SIG-M5 (cell line): Measurements from ENCODE around the gene MSH3.
"Not testable (repeated sequence)": the region's sequence is repeated elsewhere in the genome, so short reads cannot be mapped to it uniquely, and the experiment has no call there.

Experiments
- DNase-seq: peaks from one replicate; lab custom pipeline; 2025; lab: John Stamatoyannopoulos, UW

The MSH3 gene

GRCh38 chr5:80706835-80707447 is 52.5 kb downstream of the MSH3 start:
- no peak for DNase-seq

DNA sequence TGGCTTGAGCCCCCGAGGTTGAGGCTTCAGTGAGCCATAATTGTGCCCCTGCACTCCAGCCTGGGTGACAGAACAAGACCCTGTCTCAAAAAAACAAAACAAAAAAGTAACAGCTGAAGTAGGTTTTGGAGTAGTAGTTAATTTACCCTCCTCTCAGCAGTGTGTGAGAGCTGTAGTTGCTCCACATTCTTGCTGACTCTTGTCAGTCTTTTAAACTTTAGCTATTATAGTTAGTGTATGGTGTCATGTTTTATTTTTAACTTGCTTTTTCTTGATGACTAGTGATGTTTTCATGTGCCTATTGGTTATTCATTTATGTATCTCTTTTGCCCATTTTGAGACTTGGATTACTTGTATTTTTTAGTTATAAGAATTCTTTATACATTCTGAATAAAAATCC is 53.2 kb downstream of the MSH3 start:
- DNase-seq: no peak

GRCh38 chr5:80711216-80711615 is 56.8 kb downstream of the MSH3 start:
- DNase-seq: no peak

GRCh38 chr5:80711938-80712337 is 57.5 kb downstream of the MSH3 start:
- DNase-seq: no peak

DNA sequence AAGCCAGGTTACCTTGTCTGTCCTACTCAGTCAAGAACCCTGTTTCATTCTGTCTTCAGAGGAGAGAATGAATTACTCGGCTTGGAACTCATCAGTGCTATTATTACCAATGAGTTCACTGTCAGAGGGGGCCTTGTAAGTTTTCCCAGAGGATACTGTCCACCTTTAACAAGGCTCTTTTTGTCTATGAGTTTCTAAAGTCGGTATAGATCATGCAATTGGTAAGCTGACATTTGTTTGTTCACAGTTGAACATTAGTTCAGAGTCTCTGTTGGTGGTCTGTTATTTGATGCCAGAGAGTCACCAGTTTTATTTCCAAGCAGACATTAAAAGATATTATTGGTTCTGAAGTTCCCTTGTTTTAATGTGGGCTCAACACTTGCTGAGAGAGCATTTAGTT is 58.5 kb downstream of the MSH3 start:
- no peak for DNase-seq

GRCh38 chr5:80713631-80714030 is 59.2 kb downstream of the MSH3 start:
- no peak for DNase-seq

- DNase-seq: no peak
These were observed 60.3 kb downstream of the MSH3 start for GRCh38 chr5:80714570-80715298.

DNA sequence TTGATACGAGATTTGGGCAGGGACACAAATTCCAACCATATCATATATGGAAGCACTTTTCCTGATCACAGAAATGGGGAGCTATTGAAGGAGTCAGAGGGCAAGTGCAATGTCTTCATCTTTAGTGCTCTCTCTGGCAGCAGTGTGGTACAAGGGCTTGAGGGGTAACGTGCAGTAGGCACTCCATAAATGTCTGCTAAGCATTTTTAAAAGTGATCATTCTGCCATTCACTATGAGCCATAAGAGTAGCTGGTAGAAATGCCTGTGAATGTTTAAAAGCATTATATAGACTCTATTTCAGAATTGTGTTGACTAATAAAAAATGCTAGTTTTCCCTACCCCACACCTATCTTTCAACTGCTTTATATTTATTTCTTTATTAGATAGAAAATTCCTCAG is 61.4 kb downstream of the MSH3 start:
- DNase-seq: no peak

- no peak for DNase-seq
These were observed 65.7 kb downstream of the MSH3 start for GRCh38 chr5:80720181-80720580.

DNA sequence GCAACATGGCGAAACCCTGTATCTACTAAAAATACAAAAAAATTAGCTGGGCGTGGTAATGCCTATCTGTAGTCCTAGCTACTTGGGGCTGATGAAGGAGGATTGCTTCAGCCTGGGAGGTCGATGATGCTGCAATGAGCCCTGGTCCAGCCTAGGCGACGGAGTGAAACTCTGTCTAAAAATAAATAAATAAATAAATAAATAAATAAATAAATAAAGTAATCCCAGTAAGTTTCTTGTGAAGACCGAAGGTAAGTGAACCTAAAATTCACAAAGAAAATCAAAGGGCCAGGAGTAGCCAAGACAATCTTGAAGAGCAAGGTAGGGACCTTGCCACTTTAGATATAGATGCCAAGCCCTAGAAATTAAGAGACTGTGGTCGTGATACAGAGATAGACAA is 68.5 kb downstream of the MSH3 start:
- DNase-seq: no peak

DNA sequence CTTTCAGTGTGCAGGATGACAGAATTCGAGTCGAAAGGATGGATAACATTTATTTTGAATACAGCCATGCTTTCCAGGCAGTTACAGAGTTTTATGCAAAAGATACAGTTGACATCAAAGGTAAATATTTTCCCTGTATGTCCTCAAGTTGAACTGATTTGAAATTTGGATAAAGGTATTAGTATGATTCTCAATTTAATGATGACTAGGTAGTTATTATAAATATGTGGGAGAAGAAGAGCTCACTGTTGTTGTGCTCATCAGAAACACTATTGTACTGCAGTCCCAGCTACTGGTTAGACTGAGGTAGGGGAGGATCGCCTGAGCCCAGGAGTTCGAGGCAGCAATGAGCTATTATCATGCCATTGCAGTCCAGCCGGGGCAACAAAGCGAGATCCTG is 71.0 kb downstream of the MSH3 start:
- DNase-seq: no peak

GRCh38 chr5:80736730-80737129 is 82.3 kb downstream of the MSH3 start:
- no peak for DNase-seq

DNA sequence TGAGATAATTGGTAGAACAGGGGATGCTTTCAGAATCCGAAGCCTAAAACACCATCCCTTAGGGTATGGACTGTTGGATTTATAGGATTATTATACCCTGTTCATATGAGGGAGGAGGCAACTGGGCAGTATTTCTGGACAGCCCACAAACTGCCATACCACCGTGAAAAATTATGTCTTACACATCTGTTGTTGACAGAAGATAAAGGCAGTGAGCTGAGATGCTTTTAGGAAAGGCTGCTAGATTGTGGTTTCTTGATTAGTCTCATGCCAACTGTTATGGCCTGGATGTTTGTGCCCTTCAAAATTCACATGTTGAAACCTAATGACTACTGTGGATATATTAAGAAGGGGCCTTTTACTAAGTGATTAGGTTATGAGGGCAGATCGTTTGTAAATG is 84.0 kb downstream of the MSH3 start:
- DNase-seq: no peak

DNA sequence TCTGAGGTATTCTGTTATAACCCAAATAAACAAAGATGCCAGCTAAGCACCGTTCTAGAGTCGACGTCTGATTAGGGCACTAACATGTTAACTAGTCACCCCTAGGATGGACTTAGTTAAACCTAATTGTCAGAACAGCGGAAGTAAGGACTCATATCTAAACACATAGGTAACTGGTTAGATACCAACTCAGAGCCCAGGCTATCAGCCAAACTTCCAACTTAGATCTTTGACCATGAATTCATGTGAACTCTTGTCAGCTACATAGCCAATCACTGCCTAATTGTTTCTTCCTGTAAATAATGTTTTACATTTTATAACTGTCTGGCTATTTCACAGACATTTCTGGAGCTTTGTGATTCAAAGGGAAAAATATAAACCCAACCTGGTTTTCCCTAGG is 84.6 kb downstream of the MSH3 start:
- DNase-seq: no peak

DNA sequence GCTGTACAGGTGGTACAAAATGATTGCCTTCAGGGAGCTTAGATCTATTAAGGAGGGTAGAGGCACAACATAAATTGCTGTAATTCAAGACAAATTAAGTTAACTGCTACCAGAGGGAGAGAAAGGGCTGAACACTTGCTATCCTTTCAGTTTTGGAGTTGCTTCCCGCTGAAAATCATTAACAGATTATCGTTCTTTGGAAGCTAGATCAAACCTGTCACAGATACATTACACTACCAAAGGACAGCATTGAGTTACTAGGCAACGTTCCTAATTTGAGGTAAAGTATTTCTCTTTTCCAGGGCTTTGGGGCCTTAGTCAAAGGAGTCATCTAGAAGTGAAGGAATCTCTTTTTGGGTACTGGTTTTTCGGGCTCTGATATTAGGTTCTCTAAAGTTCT is 85.0 kb downstream of the MSH3 start:
- DNase-seq: no peak

- no peak for DNase-seq
These were observed 85.4 kb downstream of the MSH3 start for GRCh38 chr5:80739898-80740297.

DNA sequence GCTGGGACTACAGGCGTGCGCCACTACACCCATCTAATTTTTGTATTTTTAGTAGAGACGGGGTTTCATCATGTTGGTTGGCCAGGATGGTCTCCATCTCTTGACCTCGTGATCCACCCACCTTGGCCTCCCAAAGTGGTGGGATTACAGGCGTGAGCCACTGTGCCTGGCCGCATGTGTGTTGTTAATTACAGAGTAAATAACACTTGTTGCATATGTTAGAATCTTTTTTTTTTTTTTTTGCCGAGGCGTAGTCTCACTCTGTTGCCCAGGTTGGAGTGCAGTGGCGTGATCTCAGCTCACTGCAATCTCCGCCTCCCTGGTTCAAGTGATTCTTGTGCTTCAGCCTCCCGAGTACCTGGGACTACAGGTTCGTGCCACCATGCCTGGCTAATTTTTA is 86.0 kb downstream of the MSH3 start:
- not testable (repeated sequence) for DNase-seq

DNA sequence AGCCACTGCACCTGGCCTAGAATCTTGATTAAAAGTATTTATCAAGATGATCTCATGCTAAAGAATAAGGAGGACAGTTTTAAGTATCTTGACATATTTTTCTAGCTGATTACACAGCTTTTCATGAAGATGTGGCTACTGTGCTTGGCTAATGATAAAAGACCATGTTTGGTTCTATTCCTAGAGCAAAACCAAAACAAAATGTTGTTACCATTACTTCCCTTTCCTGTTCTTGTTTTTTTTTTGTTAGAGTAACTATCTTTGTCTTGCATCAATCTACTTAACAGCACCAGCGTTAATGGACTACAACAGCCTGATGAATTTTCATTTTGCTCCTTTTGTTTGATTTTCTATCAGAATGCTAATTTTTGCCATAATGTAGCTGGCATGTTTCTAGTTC is 86.5 kb downstream of the MSH3 start:
- no peak for DNase-seq

DNA sequence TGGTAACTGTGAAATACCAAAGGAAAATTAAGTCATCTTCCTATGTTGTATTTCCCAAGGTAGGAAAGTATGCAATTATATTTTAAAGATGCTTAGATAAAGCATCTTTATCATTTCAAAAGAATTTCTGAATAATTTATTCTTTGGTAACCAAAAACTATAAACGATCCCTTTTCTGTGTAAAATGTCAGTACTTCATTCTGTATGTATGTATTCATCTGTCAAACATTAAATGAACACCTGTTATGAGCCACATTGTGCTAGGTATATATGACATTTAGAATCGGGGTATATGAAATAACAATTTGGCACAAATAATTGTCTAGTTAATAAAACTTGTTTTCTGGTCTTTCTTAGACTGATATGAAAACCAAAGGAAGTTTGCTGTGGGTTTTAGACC is 89.7 kb downstream of the MSH3 start:
- DNase-seq: no peak

DNA sequence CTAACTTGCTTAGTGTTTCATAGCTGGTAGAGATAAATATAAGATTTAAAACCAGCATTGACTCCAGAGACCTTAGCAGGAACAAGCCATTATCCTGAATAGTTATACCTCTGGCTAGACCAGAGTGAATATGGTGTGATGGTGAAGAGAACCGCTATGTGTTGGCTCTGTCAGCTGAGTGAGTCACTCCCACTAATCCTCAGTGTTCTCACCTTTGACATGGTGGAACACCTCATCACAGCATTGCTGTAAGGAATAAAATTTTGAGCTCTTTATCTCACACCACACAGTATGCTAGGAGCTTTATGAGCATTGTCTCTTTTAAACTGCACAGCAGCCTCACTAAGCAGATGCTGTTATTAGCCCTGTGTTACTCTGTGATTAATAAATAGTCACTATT is 91.0 kb downstream of the MSH3 start:
- DNase-seq: no peak

- no peak for DNase-seq
These were observed 93.5 kb downstream of the MSH3 start for GRCh38 chr5:80747922-80748321.

DNA sequence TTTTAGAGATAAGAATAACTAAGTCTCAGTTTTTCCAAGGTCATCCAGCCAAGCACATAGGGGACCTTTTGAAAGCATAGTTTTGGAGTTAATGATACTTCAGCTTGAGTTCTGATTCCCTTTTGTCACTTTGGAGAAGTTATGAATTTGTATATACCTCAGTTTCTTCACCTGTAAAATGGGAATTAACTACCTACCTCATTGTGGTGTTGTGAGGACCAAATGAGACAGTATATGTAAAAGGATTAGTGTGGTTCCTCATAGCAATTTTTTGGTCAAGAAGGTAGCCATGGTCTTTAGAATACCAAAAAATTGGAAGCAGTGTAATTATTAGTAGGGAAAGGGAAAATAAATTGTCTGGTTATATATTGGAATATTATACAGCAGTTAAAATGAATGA is 98.0 kb downstream of the MSH3 start:
- no peak for DNase-seq

GRCh38 chr5:80753712-80754111 is 99.3 kb downstream of the MSH3 start:
- no peak for DNase-seq

GRCh38 chr5:80754900-80755299 is 100.4 kb downstream of the MSH3 start:
- no peak for DNase-seq
